HAP-1 (cell line): Measurements from ENCODE around the gene MYCN.
A peak's percentile ranks its signal among the peaks of the same experiment; 100 is the strongest.

Source experiments
- DNase-seq, 2 experiments: peaks; one replicate each; pipeline ENCODE4 v3.0.0-alpha.2; 2016 to 2020; ENCODE audit warnings: low spot score in 2 of 2
- H3K27me3 ChIP-seq: fragments of 250-450 bp; sonication (Bioruptor Pico); 2 replicates; pipeline ENCODE4 v1.5.1; 2020; ENCODE audit warnings: low read depth, mild to moderate bottlenecking, moderate library complexity
- H3K36me3 ChIP-seq: fragments of 250-450 bp; sonication (Bioruptor Pico); replicated peaks from 2 replicates; pipeline ENCODE4 v1.5.1; 2020; ENCODE audit warnings: mild to moderate bottlenecking
- H3K4me1 ChIP-seq: fragments of 250-450 bp; sonication (Bioruptor Pico); 2 replicates; pipeline ENCODE4 v1.5.1; 2020; ENCODE audit warnings: mild to moderate bottlenecking
- H3K4me3 ChIP-seq: fragments of 250-450 bp; sonication (Bioruptor Pico); 2 replicates; pipeline ENCODE4 v1.5.1; 2020; ENCODE audit warnings: mild to moderate bottlenecking, moderate library complexity
- H3K9me3 ChIP-seq: fragments of 250-450 bp; sonication (Bioruptor Pico); 2 replicates; pipeline ENCODE4 v1.5.1; 2020; ENCODE audit warnings: mild to moderate bottlenecking, moderate library complexity
- in situ Hi-C: fragments of 300-500 bp; cut with MboI; formaldehyde crosslinking; loops from 3 replicates; pipeline ENCODE4 v1.14.3; 2020; ENCODE audit warnings: low sequenced_read_pairs, inconsistent platforms, mixed read lengths

MYCN gene

GRCh38 chr2:15931319-15931890 lies 8.9 kb upstream of the MYCN start:
- Histone ChIP-seq H3K4me3 (no peak overlapping the region), H3K9me3 (no peaks in the 10 kb centered on the region), H3K4me1 (peaks cover 3% of the 10 kb centered on the region; the same call in 1 of the 2 replicates), H3K27me3 (no peaks in the 10 kb centered on the region), H3K36me3 (no peaks in the 10 kb centered on the region)
- no peak for DNase-seq
- in situ Hi-C loops = loop anchor here (25.0 kb wide), 2 partner anchors 294 to 581 kb away; no protein-coding TSS in a partner anchor

- no peaks in the 10 kb centered on the region for H3K36me3 ChIP-seq
- peaks cover 3% of the 10 kb centered on the region; the same call in 1 of the 2 replicates for H3K4me1 ChIP-seq
- H3K4me3 ChIP-seq = no peak overlapping the region
- in situ Hi-C loops = loop anchor here (25.0 kb wide), 2 partner anchors 295 to 580 kb away; no protein-coding TSS in a partner anchor
- H3K9me3 ChIP-seq = no peaks in the 10 kb centered on the region
- DNase-seq = no peak
- H3K27me3 ChIP-seq = no peaks in the 10 kb centered on the region
Observed at GRCh38 chr2:15931950-15932349, 8.4 kb upstream of the MYCN start.

GRCh38 chr2:15932394-15933183 lies 7.8 kb upstream of the MYCN start:
- Histone ChIP-seq H3K36me3 (no peaks in the 10 kb centered on the region), H3K9me3 (no peaks in the 10 kb centered on the region), H3K27me3 (no peaks in the 10 kb centered on the region), H3K4me1 (peaks cover 3% of the 10 kb centered on the region; the same call in 1 of the 2 replicates), H3K4me3 (no peak overlapping the region)
- DNase-seq = no peak
- in situ Hi-C loops = loop anchor here (25.0 kb wide), 2 partner anchors 295 to 580 kb away; no protein-coding TSS in a partner anchor

DNA sequence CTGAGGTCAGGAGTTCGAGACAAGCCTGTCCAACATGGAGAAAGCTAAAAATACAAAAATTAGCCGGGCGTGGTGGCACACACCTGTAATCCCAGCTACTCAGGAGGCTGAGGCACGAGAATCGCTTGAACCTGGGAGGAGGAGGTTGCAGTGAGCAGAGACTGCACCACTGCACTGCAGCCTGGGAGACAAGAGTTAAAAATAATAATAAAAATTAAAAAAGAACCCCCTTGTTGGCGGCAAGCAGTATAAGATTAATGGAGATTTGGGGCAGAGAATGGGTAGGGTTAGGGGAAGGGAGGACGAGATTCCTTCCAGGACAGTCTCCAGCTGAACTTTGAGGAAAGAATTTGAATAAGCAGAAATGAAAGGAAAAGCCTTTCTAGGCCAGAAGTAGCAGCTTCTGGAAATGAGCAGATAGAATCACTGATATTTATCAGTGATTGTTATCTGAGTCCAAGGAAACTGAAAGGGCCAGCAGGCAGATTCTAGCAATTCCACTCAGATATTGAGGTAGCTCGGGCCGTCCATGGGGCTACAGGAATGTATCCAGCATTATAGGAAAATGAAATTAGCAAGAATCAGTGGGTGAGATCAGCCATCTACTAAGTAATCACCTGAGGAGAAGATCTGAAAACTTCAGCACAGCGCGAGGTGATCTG lies 7.0 kb upstream of the MYCN start:
- Histone ChIP-seq H3K4me1 (peaks cover 3% of the 10 kb centered on the region; the same call in 1 of the 2 replicates), H3K9me3 (no peaks in the 10 kb centered on the region), H3K4me3 (no peak overlapping the region), H3K27me3 (no peaks in the 10 kb centered on the region), H3K36me3 (no peaks in the 10 kb centered on the region)
- DNase-seq = no peak
- in situ Hi-C loops = loop anchor here (25.0 kb wide), 2 partner anchors 296 to 579 kb away; no protein-coding TSS in a partner anchor

DNA sequence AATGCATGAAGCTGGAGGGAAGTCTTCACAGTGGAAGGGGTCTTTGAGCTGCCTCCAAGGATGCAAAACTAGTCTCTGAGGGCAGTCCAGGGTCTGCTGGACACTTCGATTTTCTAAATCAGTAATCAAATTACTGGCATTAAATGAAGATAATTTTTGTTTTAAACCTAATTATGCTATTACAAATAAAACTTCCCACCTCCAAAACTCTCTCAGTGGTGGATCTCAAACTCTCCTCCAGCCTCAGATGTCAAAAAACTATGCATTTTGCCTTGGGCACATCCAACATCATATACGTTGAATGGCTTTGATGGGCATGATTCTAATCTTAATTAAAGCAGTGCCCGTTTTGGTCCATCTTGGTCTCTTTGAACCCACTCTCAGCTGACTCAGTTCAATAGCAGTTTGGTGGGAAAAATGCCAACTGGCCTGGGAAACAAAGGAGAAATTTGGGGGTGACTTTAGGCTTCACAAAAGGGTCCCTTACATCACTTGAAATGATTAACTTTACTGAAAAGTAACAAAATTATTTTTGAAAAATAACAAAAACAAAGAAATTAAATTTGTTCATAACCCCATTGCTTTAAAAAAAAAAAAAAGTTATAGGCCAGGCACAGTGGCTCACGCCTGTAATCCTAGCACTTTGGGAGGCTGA lies 5.9 kb upstream of the MYCN start:
- H3K4me3 ChIP-seq = no peak overlapping the region
- in situ Hi-C loops = loop anchor here (25.0 kb wide), 2 partner anchors 297 to 578 kb away; no protein-coding TSS in a partner anchor
- H3K27me3 ChIP-seq = no peaks in the 10 kb centered on the region

GRCh38 chr2:15935189-15935588 lies 5.2 kb upstream of the MYCN start:
- Histone ChIP-seq H3K4me1 (peaks cover 11% of the 10 kb centered on the region), H3K36me3 (no peaks in the 10 kb centered on the region), H3K4me3 (no peak overlapping the region), H3K27me3 (no peaks in the 10 kb centered on the region), H3K9me3 (no peaks in the 10 kb centered on the region)
- in situ Hi-C loops = loop anchor here (25.0 kb wide), 2 partner anchors 298 to 577 kb away; no protein-coding TSS in a partner anchor
- no peak for DNase-seq

More for the DNA sequence above, 5.9 kb upstream of the MYCN start:
- Histone ChIP-seq H3K4me1 (peaks cover 6% of the 10 kb centered on the region), H3K36me3 (no peaks in the 10 kb centered on the region), H3K9me3 (no peaks in the 10 kb centered on the region)
- DNase-seq = no peak

DNA sequence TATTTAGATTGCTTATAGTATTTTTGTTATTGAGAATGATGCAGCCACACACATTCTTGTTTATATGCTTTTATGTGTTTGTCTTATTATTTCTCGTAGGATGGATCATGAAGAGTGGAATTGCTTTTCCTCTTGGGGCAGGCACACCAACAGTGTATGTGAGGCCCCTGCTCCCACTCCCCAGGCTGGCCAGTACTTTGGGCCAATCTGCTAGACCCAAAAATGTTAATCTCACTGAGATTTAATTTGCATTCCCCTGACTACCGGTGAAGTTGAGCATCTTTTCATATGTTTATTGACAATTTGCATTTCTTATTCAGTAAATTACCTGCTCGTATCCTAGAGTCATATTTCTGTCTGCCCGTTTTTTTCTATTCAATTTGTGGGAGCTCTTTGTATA lies 4.7 kb upstream of the MYCN start:
- Histone ChIP-seq H3K4me3 (no peak overlapping the region), H3K9me3 (no peaks in the 10 kb centered on the region), H3K27me3 (no peaks in the 10 kb centered on the region), H3K4me1 (peaks cover 11% of the 10 kb centered on the region), H3K36me3 (no peaks in the 10 kb centered on the region)
- in situ Hi-C loops = loop anchor here (25.0 kb wide), 2 partner anchors 298 to 577 kb away; no protein-coding TSS in a partner anchor
- DNase-seq = peak in 1 of 2 experiments; percentile 38

DNA sequence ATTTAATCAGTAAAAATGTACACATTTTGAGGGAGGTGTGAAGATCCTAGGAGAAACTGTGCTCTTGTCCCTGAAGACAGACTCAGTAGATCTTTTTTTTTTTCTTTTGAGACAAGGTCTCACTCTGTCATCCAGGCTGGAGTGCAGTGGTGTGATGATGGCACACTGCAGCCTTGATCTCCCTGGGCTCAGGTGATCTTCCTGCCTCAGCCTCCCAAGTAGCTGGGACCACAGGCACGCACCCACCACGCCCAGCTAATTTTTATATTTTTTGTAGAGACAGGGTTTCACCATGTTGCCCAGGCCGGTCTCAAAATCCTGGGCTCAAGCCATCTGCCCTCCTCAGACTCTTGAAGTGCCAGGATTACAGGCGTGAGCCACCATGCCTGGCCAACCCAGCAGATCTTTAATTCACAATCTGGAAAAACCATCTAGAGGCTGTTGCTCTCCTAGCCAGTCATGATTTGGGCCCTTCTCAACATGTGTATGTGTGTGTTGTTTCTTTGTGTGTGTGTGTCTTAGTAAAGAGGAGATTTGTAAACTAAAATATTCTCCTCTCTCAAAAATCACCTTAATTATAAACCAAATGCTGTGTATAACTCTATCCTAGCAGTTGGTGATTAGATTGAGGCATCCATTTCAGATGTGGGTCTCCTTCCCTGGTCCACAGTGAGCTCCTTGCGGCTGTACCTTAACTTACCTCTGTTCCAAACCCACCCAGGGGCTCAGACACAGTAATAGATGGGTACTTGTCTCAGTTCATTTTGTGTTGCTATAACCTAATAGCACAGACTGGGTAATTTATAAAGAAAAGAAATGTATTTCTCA lies 3.9 kb upstream of the MYCN start:
- H3K4me1 ChIP-seq = peaks cover 11% of the 10 kb centered on the region
- no peaks in the 10 kb centered on the region for H3K36me3 ChIP-seq
- H3K27me3 ChIP-seq = no peaks in the 10 kb centered on the region
- DNase-seq = no peak
- in situ Hi-C loops = loop anchor here (25.0 kb wide), 2 partner anchors 299 to 576 kb away; no protein-coding TSS in a partner anchor
- H3K4me3 ChIP-seq = no peak overlapping the region
- H3K9me3 ChIP-seq = no peaks in the 10 kb centered on the region

GRCh38 chr2:15937105-15937881 lies 3.1 kb upstream of the MYCN start:
- Histone ChIP-seq H3K4me1 (peaks cover 11% of the 10 kb centered on the region), H3K27me3 (no peaks in the 10 kb centered on the region), H3K36me3 (no peaks in the 10 kb centered on the region), H3K9me3 (no peaks in the 10 kb centered on the region), H3K4me3 (no peak overlapping the region)
- in situ Hi-C loops = loop anchor here (25.0 kb wide), 2 partner anchors 300 to 575 kb away; no protein-coding TSS in a partner anchor
- DNase-seq = no peak

DNA sequence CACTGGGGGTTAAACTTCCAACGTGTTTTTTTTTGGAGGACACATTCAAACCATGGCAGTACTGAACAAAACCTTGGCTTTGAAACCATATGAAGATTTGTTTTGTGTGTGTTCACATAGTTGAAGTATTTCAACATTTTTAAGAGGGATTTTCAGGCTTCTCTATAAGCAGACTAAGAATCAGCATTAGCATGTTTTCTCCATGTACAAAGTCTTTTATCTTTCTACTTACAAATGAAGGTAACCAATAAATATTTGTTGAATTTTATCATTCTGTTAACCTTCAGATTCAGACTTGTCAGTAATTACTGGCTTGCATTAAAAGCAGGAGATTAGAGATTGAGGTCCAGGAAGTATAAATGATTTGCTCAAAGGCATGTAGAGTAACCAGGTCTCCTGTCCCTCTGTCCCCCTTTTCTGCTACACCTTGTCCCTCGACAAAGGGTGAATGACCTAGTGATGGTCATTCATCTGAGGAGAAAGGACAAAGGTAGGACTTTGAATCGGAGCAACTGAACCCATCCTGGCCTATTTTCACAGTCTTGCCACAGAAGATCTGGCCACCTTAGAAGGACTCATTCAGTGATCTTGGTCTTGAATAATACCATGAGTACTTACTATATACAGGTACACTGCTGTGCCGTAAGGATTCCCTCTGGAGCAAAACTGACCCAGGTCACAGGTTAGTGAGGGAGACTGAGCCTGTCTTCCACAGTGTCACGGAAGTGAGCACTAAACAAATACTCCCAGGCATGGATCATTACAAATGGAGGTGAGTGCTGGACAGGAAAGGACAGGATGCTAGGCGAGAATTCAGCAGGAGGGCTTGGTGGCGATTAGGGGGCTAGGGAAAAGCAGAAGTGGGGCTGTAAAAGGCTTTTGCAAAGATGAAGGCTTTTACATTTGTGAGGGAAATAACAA lies 2.2 kb upstream of the MYCN start:
- no peaks in the 10 kb centered on the region for H3K27me3 ChIP-seq
- no peak overlapping the region for H3K4me3 ChIP-seq
- H3K9me3 ChIP-seq = no peaks in the 10 kb centered on the region
- in situ Hi-C loops = loop anchor here (25.0 kb wide), 2 partner anchors 301 to 574 kb away; no protein-coding TSS in a partner anchor
- DNase-seq = no peak
- H3K36me3 ChIP-seq = no peaks in the 10 kb centered on the region
- peaks cover 11% of the 10 kb centered on the region for H3K4me1 ChIP-seq
